HepG2 (cell line): ENCODE results near the gene EIF5B. TPM values are rescaled to one million over a fixed set of nuclear protein-coding genes. Genes with fewer than 3 reads are reported as not detected.

Experiments used
- ETS1 ChIP-seq: sonication (generic); formaldehyde crosslinking; IDR thresholded peaks from 2 replicates; pipeline ENCODE4 v1.4.0; 2020; ENCODE audit warnings: missing genetic modification reagents
- ETV6 ChIP-seq: sonication (generic); formaldehyde crosslinking; conservative IDR thresholded peaks from 2 replicates; pipeline ENCODE4 v1.4.0; 2020; ENCODE audit warnings: missing genetic modification reagents
- HNF4G ChIP-seq, 2 experiments: sonication (generic) in 1 of 2; formaldehyde crosslinking in 1 of 2; IDR thresholded peaks; 2 replicates each; pipeline versions ENCODE4 v1.4.0 to v1.6.1; 2011 to 2020; ENCODE audit warnings: borderline replicate concordance in 2 of 2, low read depth in 2 of 2, mild to moderate bottlenecking in 2 of 2, low read length in 1 of 2, missing genetic modification reagents in 1 of 2, moderate library complexity in 1 of 2
- HOXD1 ChIP-seq: sonication (generic); formaldehyde crosslinking; IDR thresholded peaks from 2 replicates; pipeline ENCODE4 v1.5.0; 2020; ENCODE audit warnings: missing genetic modification reagents
- KMT2A ChIP-seq: sonication (generic); formaldehyde crosslinking; IDR thresholded peaks from 2 replicates; pipeline ENCODE4 v1.4.0; 2020; ENCODE audit warnings: missing genetic modification reagents
- MAFF ChIP-seq: IDR thresholded peaks from 2 replicates; pipeline ENCODE4 v1.6.1; 2011; ENCODE audit warnings: low read depth, low read length, improper control_type of control experiment
- NCOR1 ChIP-seq: fragments of 200-600 bp; sonication (generic); IDR thresholded peaks from 2 replicates; pipeline ENCODE4 v1.7.0; 2017; ENCODE audit warnings: antibody characterized with exemption, low read length, borderline replicate concordance
- NONO ChIP-seq, 2 experiments: fragments of 450-650 bp in 1 of 2; sonication (generic) in 1 of 2; formaldehyde crosslinking in 1 of 2; IDR thresholded peaks in 1 of 2; conservative IDR thresholded peaks in 1 of 2; 2 replicates each; pipeline versions ENCODE4 v1.6.1 to v1.8.0; 2017 to 2022; ENCODE audit warnings: mild to moderate bottlenecking in 1 of 2, missing genetic modification reagents in 1 of 2, moderate library complexity in 1 of 2
- RNF2 ChIP-seq: fragments of 450-650 bp; conservative IDR thresholded peaks from 2 replicates; pipeline ENCODE4 v1.6.1; 2016; ENCODE audit warnings: low read depth
- SOX5 ChIP-seq: IDR thresholded peaks from 2 replicates; pipeline ENCODE4 v1.6.1; 2016; ENCODE audit warnings: borderline replicate concordance
- TEAD3 ChIP-seq: optimal IDR thresholded peaks from 2 replicates; pipeline ENCODE3; 2016; ENCODE audit warnings: borderline replicate concordance
- TIGD3 ChIP-seq: sonication (generic); formaldehyde crosslinking; IDR thresholded peaks from 2 replicates; pipeline ENCODE4 v1.5.1; 2020; ENCODE audit warnings: mild to moderate bottlenecking, missing genetic modification reagents, borderline replicate concordance
- ZMYM3 ChIP-seq: sonication (generic); formaldehyde crosslinking; IDR thresholded peaks from 2 replicates; pipeline ENCODE4 v1.5.1; 2020; ENCODE audit warnings: mild to moderate bottlenecking, missing genetic modification reagents
- ZNF124 ChIP-seq: sonication (generic); formaldehyde crosslinking; IDR thresholded peaks from 2 replicates; pipeline ENCODE4 v1.4.0; 2020; ENCODE audit warnings: missing genetic modification reagents
- ZNF207 ChIP-seq: fragments of 450-650 bp; IDR thresholded peaks from 2 replicates; pipeline ENCODE4 v1.6.1; 2016; ENCODE audit warnings: antibody characterized with exemption, borderline replicate concordance
- ZNF264 ChIP-seq: sonication (generic); formaldehyde crosslinking; IDR thresholded peaks from 2 replicates; pipeline ENCODE4 v1.4.0; 2020; ENCODE audit warnings: missing genetic modification reagents
- ZNF414 ChIP-seq: sonication (generic); formaldehyde crosslinking; IDR thresholded peaks from 2 replicates; pipeline ENCODE4 v1.5.0; 2020; ENCODE audit warnings: missing genetic modification reagents
- ZNF441 ChIP-seq: sonication (generic); formaldehyde crosslinking; IDR thresholded peaks from 2 replicates; pipeline ENCODE4 v1.7.0; 2021; ENCODE audit warnings: missing genetic modification reagents, borderline replicate concordance
- ZNF562 ChIP-seq: sonication (generic); formaldehyde crosslinking; IDR thresholded peaks from 2 replicates; pipeline ENCODE4 v1.8.0; 2022; ENCODE audit warnings: missing genetic modification reagents, borderline replicate concordance
- polyA plus RNA-seq, 8 experiments: library from polyadenylated mRNA; depleted of rRNA in 3 of 8; stranded (reverse) in 7 of 8; unstranded in 1 of 8; fragments of >200 nt; fragmentation: Illumina TruSeq in 4 of 8; extraction: Trizol in 4 of 8; gene quantifications; 2 replicates each; pipeline versions ENCODE4 v1.2.1 to v1.2.3, GENCODE V29; 2011 to 2016; ENCODE audit warnings: low read depth in 4 of 8, missing spikeins in 1 of 8, mixed read lengths in 1 of 8; ENCODE audit not compliant: insufficient read depth in 1 of 8
- total RNA-seq, 5 experiments: library from RNA; depleted of rRNA; stranded (reverse); fragments of >200 nt; fragmentation: Illumina TruSeq; extraction: Trizol; gene quantifications; 2 replicates each; pipeline ENCODE4 v1.2.3, GENCODE V29; 2016; ENCODE audit warnings: low read depth in 1 of 5
- TF ChIP-seq, protein P1 (sequence below): sonication (generic); formaldehyde crosslinking; IDR thresholded peaks from 2 replicates; pipeline ENCODE4 v1.4.0; 2020; ENCODE audit warnings: mild to moderate bottlenecking, missing genetic modification reagents
- TF ChIP-seq, protein P2 (sequence below): sonication (generic); formaldehyde crosslinking; IDR thresholded peaks from 2 replicates; pipeline ENCODE4 v1.5.1; 2020; ENCODE audit warnings: mild to moderate bottlenecking, missing genetic modification reagents, moderate library complexity
- TF ChIP-seq, protein P3 (sequence below): sonication (generic); formaldehyde crosslinking; IDR thresholded peaks from 2 replicates; pipeline ENCODE4 v1.4.0; 2020; ENCODE audit warnings: missing genetic modification reagents

Gene EIF5B
- total and polyA plus RNA-seq, 2 of the 13 experiments (the other 11 are each of a cell fraction or from before 2014, with no cell fraction given), result 8.8 to 32.1 TPM

DNA sequence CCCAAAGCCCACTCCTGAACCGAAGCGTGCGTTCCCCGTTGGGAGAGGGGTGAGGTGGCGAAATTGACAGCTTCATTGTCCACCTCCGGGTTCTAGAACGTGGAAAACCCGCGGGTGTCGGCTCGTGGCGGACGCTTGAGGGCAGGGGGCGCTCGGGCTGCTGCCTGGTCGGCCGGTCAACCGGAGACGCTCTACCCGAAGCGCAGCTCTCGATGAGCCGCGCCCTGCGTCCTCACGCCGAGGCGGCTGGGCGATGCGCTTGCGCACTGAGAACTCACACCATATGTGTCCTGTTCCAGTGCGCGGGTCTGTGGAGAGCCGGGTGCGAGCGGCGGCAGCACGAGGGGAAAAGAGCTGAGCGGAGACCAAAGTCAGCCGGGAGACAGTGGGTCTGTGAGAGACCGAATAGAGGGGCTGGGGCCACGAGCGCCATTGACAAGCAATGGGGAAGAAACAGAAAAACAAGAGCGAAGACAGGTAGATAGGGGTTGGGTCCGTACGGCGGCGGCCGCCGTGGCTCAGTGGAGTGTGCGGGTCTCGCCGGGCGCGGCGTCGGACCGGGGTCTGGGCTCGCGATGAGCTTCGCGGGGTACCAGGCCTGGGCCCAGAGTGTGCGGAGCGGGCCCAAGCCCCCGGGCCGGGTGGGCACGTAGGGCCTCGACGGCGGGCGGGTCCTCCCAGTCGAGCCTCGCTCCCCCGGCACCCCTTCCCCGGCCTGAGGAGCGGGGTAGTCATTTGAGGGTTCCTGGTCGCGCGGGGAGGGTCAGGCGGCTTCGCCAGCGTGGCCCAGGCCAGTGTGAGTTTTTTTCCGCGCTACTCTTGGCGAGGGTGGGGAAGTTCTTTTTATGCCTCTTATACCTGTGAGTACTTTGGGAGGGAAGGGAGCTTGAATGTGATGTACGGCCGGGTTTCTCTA is at the start of gene EIF5B (continued):
- no peak for TF ChIP-seq NONO (IDR thresholded peaks at IDR 0.05)
- TF ChIP-seq NONO (CRISPR knock-in tag; conservative IDR thresholded peaks at IDR 0.05), result peak; percentile 96
- TF ChIP-seq ETV6, result no peak; the same call in 1 of the 2 replicates
- peak; percentile 57 for TF ChIP-seq SOX5 (CRISPR knock-in tag)
- TF ChIP-seq HNF4G (IDR thresholded peaks at IDR 0.05; ENCODE audit: borderline replicate concordance, low read depth, low read length), result no peak
- peak; percentile 80; the same call in 1 of the 2 replicates for TF ChIP-seq HNF4G (CRISPR knock-in tag; IDR thresholded peaks at IDR 0.05; ENCODE audit: borderline replicate concordance, low read depth)
- TF ChIP-seq HOXD1 (CRISPR knock-in tag), result peak; percentile 40
- peak; percentile 87 for TF ChIP-seq ZNF264
- peak; percentile 99 for TF ChIP-seq KMT2A
- peak; percentile 96; the same call in 1 of the 2 replicates for TF ChIP-seq ZNF414
- TF ChIP-seq TIGD3, result no peak
- no peak for TF ChIP-seq ZNF562 (CRISPR knock-in tag)
- TF ChIP-seq, protein P1, sequence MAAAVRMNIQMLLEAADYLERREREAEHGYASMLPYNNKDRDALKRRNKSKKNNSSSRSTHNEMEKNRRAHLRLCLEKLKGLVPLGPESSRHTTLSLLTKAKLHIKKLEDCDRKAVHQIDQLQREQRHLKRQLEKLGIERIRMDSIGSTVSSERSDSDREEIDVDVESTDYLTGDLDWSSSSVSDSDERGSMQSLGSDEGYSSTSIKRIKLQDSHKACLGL, result peak; percentile 96
- TF ChIP-seq NCOR1, result no peak
- TF ChIP-seq ZNF441 (CRISPR knock-in tag), result peak; percentile 76
- no peak; the same call in 1 of the 2 replicates for TF ChIP-seq ZMYM3
- TF ChIP-seq, protein P2, sequence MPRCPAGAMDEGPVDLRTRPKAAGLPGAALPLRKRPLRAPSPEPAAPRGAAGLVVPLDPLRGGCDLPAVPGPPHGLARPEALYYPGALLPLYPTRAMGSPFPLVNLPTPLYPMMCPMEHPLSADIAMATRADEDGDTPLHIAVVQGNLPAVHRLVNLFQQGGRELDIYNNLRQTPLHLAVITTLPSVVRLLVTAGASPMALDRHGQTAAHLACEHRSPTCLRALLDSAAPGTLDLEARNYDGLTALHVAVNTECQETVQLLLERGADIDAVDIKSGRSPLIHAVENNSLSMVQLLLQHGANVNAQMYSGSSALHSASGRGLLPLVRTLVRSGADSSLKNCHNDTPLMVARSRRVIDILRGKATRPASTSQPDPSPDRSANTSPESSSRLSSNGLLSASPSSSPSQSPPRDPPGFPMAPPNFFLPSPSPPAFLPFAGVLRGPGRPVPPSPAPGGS (CRISPR knock-in tag), result peak; percentile 85; the same call in 1 of the 2 replicates
- TF ChIP-seq RNF2, result peak; percentile 78
- TF ChIP-seq MAFF, result no peak; the same call in 1 of the 2 replicates
- TF ChIP-seq ETS1 (CRISPR knock-in tag), result no peak
- TF ChIP-seq, protein P3, sequence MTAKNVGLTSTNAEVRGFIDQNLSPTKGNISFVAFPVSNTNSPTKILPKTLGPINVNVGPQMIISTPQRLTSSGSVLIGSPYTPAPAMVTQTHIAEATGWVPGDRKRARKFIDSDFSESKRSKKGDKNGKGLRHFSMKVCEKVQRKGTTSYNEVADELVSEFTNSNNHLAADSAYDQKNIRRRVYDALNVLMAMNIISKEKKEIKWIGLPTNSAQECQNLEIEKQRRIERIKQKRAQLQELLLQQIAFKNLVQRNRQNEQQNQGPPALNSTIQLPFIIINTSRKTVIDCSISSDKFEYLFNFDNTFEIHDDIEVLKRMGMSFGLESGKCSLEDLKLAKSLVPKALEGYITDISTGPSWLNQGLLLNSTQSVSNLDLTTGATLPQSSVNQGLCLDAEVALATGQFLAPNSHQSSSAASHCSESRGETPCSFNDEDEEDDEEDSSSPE (CRISPR knock-in tag), result peak; percentile 87
- TF ChIP-seq ZNF124 (CRISPR knock-in tag), result peak; percentile 85
- peak; percentile 84 for TF ChIP-seq TEAD3
- no peak for TF ChIP-seq ZNF207
